ENCODE measurements around the gene AUTS2.

DNA sequence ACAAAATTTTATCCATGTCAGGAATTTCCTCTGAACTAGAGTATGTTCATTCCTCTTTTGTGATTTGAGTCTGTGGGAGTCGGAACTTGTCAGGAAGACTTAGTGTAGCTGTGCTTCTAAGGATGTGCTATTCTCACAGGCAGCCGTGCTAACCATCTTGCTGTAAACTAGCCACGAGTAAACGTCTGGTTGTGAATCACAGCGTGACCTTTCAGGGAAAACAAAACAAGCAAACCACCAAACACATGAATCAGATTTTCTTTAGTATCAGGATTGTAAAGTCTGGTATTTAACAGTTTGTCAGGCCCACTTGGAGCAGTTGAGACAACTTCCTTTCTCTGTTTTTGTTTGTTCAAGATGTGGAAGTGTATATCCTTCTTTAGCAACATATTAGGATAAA lies 32.0 kb downstream of the AUTS2 start:
- TF ChIP-seq POLR2A (IDR thresholded peaks at IDR 0.05), result no peak
- TF ChIP-seq, protein P1, sequence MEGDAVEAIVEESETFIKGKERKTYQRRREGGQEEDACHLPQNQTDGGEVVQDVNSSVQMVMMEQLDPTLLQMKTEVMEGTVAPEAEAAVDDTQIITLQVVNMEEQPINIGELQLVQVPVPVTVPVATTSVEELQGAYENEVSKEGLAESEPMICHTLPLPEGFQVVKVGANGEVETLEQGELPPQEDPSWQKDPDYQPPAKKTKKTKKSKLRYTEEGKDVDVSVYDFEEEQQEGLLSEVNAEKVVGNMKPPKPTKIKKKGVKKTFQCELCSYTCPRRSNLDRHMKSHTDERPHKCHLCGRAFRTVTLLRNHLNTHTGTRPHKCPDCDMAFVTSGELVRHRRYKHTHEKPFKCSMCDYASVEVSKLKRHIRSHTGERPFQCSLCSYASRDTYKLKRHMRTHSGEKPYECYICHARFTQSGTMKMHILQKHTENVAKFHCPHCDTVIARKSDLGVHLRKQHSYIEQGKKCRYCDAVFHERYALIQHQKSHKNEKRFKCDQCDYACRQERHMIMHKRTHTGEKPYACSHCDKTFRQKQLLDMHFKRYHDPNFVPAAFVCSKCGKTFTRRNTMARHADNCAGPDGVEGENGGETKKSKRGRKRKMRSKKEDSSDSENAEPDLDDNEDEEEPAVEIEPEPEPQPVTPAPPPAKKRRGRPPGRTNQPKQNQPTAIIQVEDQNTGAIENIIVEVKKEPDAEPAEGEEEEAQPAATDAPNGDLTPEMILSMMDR (IDR thresholded peaks at IDR 0.05), result no peak
- no peak for TF ChIP-seq EP300 (IDR thresholded peaks at IDR 0.05; ENCODE audit: low read depth)
- no peak for TF ChIP-seq POLR2AphosphoS5 (IDR thresholded peaks at IDR 0.05)
